ENCODE data around the gene CCS. TPM values are rescaled to one million over a fixed set of nuclear protein-coding genes. Genes with fewer than 3 reads are reported as not detected.
"Not testable (repeated sequence)": the region's sequence is repeated elsewhere in the genome, so short reads cannot be mapped to it uniquely, and the experiment has no call there.

The CCS gene
- total and polyA plus RNA-seq, 8 donors = 16.9 to 125 (median 20.8) TPM

DNA sequence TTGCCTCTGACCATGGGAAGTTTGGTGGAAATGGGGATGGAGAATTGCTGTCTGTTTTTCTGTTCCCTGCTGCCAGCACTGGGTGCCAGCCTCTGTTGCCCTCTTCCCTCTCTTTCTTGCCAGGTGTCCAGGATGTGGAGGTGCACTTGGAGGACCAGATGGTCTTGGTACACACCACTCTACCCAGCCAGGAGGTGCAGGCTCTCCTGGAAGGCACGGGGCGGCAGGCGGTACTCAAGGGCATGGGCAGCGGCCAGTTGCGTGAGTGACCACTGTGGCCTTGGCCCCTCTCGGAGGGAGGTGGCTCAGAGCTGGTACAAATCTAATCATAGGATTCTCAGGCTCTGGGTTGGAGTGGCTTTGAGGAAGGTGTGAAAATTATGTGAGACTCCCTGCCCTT, 6.0 kb downstream of the CCS start:
- Histone ChIP-seq H3K9me3 (no peaks in the 10 kb centered on the region), H3K27ac (no peak overlapping the region), H3K27me3 (no peaks in the 10 kb centered on the region), H3K4me1 (peaks cover 0 to 6% (median 0%) of the 10 kb centered on the region in 3 donors), H3K4me3 (no peak overlapping the region), H3K36me3 (peaks cover 0 to 14% (median 0%) of the 10 kb centered on the region in 3 donors)
- WGBS, 2 donors = 83 to 89% methylated on average over 6 of the region's 6 CpGs
- intact Hi-C loops (cut with DNase I) = no loop called here
- DNase-seq (peak in 1 of 6 donors; percentile 34), FAIRE-seq (no peak), ATAC-seq (no peak)
- TF ChIP-seq, protein P1, sequence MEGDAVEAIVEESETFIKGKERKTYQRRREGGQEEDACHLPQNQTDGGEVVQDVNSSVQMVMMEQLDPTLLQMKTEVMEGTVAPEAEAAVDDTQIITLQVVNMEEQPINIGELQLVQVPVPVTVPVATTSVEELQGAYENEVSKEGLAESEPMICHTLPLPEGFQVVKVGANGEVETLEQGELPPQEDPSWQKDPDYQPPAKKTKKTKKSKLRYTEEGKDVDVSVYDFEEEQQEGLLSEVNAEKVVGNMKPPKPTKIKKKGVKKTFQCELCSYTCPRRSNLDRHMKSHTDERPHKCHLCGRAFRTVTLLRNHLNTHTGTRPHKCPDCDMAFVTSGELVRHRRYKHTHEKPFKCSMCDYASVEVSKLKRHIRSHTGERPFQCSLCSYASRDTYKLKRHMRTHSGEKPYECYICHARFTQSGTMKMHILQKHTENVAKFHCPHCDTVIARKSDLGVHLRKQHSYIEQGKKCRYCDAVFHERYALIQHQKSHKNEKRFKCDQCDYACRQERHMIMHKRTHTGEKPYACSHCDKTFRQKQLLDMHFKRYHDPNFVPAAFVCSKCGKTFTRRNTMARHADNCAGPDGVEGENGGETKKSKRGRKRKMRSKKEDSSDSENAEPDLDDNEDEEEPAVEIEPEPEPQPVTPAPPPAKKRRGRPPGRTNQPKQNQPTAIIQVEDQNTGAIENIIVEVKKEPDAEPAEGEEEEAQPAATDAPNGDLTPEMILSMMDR (IDR thresholded peaks at IDR 0.05) = no peak

DNA sequence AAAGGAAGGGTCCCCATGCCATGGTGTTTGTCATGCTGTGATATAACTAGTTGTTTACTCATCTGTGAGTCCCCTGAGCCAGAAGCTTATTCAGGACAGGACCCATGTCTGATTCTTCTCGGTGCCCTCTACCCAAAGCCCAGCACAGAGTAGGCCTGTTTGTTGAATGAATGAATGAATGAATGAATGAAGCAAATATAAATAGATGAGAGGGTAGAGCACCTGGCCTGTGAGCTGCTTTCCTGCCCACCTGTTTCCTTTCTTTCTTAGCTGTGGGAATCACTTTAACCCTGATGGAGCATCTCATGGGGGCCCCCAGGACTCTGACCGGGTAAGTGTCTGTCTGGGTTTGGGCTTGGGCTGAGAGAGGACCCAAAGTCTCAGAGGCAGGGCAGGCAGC, 7.2 kb downstream of the CCS start:
- H3K36me3 ChIP-seq = peaks cover 0 to 15% (median 0%) of the 10 kb centered on the region in 3 donors
- WGBS, 2 donors = 79 to 88% methylated on average over 2 of the region's 2 CpGs
- peaks cover 0 to 3% (median 0%) of the 10 kb centered on the region in 3 donors for H3K4me1 ChIP-seq
- no peak overlapping the region for H3K4me3 ChIP-seq
- H3K9me3 ChIP-seq = no peaks in the 10 kb centered on the region
- no peak for FAIRE-seq
- H3K27me3 ChIP-seq = no peaks in the 10 kb centered on the region
- intact Hi-C loops (cut with DNase I) = no loop called here
- no peak for ATAC-seq
- TF ChIP-seq, protein P1 (IDR thresholded peaks at IDR 0.05) = no peak
- peak in 1 of 6 donors; percentile 11 for DNase-seq
- H3K27ac ChIP-seq = no peak overlapping the region

DNA sequence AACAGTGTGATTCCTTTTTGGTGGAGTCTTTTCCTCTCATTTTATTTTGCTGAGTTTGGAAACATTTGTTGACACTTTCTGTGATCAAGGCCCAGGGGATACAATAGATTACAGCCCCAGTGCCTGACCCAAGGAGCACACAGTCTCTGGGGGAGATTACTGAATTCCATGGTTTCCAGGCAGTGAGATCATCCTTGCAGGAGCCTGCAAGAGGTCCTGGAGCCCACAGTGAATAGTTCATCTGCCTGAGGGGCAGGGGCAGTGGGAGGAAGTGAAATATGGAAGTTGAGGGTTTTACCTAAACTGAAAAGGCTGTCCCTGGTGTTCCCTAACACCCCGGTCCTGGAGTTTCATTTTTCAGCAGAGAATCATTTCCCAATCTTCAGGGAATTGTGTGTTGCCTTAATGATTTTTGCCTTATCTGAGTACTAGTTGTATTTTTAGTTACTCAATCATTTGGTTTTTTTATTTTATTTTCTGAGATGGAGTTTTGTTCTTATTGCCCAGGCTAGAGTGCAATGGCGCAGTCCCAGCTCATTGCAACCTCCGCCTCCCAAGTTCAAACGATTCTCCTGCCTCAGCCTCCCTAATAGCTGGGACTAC, 7.7 kb downstream of the CCS start:
- TF ChIP-seq, protein P1 (IDR thresholded peaks at IDR 0.05) = no peak
- no peak for DNase-seq
- ATAC-seq = no peak

DNA sequence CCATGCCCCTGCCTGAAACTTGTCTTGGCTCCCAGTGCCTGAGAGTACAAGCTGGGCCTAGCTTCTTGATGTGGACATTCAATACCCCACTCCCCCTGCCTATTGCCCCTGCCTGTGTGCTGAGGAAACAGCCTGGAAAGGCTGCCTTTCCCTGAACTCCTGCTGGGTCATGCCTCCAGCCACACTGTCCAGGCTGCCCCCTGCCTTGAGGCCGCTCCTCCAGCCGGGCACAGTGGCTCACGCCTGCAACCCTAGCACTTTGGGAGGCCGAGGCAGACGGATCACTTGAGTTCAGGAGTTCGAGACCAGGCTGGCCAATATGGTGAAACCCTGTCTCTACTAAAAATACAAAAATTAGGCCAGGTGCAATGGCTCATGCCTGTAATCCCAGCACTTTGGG, 10.1 kb downstream of the CCS start:
- whole genome bisulfite sequencing, 2 donors = 92% methylated on average over 6 of the region's 6 CpGs
- DNase-seq (peak in 1 of 6 donors; percentile 26), ATAC-seq (no peak), FAIRE-seq (no peak)
- no peaks in the 10 kb centered on the region for H3K9me3 ChIP-seq
- H3K4me3 ChIP-seq = no peak overlapping the region
- TF ChIP-seq, protein P1 (IDR thresholded peaks at IDR 0.05) = no peak
- peaks cover 0 to 21% (median 5%) of the 10 kb centered on the region in 3 donors for H3K36me3 ChIP-seq
- no peaks in the 10 kb centered on the region for H3K27me3 ChIP-seq
- intact Hi-C loops (cut with DNase I) = no loop called here
- no peak overlapping the region for H3K27ac ChIP-seq
- H3K4me1 ChIP-seq = peaks cover 4 to 13% (median 12%) of the 10 kb centered on the region in 3 donors

More for the DNA sequence above, 7.7 kb downstream of the CCS start:
- no peak overlapping the region for H3K27ac ChIP-seq
- peaks cover 0 to 20% (median 3%) of the 10 kb centered on the region in 3 donors for H3K36me3 ChIP-seq
- FAIRE-seq = no peak
- no peaks in the 10 kb centered on the region for H3K4me1 ChIP-seq
- intact Hi-C loops (cut with DNase I) = no loop called here
- H3K4me3 ChIP-seq = no peak overlapping the region
- WGBS, 2 donors = 93 to 97% methylated on average over 4 of the region's 4 CpGs
- H3K9me3 ChIP-seq = no peaks in the 10 kb centered on the region
- no peaks in the 10 kb centered on the region for H3K27me3 ChIP-seq

DNA sequence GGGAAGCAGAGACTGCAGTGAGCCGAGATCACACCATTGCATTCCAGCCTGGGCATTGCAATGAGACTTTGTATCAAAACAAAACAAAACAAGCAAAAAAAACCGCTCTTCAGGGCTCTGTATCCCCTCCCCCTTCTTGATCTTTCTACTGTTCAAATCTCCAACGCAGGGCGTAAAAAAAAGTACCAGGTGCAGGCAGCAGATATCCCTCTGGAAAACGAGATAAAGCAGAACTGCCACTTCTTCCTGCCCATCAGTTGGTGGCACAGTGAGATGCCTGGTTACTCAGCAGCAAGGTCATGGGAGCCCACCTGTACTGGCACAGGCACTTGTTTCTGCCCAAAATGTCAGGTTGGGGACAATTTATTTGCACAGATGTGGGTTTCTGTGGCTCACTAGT, 11.2 kb downstream of the CCS start:
- intact Hi-C loops (cut with DNase I) = no loop called here

DNA sequence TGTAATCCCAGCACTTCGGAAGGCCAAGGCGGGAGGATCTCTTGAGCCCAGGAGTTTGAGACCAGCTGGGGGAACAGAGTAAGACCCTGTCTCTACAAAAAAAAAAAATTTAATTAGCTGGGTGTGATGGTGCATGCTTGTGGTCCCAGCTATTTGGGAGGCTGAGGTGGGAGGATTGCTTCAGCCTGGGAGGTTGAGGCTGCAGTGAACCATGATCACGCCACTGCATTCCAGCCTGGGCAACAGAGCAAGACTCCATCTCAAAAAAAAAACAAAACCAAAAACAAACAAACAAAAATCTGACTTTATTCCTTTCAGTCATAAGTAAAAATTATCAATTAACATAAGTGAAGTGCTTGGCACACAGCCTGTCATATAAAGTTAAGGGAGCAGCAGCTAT, 13.6 kb downstream of the CCS start:
- H3K27ac ChIP-seq = peak overlapping the region in 3 of 4 donors; percentile 28 to 68 (median 62)
- H3K36me3 ChIP-seq; H3K4me3 ChIP-seq; ATAC-seq; H3K9me3 ChIP-seq; intact Hi-C loops (cut with DNase I); DNase-seq; H3K27me3 ChIP-seq; FAIRE-seq: not testable (repeated sequence)
- peaks cover 4 to 13% (median 12%) of the 10 kb centered on the region in 3 donors for H3K4me1 ChIP-seq
- WGBS, 2 donors = 97 to 98% methylated on average over 3 of the region's 3 CpGs

More for the DNA sequence above, 11.2 kb downstream of the CCS start:
- Histone ChIP-seq H3K36me3 (peaks cover 0 to 21% (median 5%) of the 10 kb centered on the region in 3 donors), H3K27ac (no peak overlapping the region), H3K27me3 (no peaks in the 10 kb centered on the region), H3K4me1 (peaks cover 4 to 13% (median 12%) of the 10 kb centered on the region in 3 donors), H3K4me3 (no peak overlapping the region), H3K9me3 (no peaks in the 10 kb centered on the region)
- TF ChIP-seq, protein P1 (IDR thresholded peaks at IDR 0.05) = no peak
- WGBS, 2 donors = 67 to 74% methylated on average over 5 of the region's 5 CpGs
- FAIRE-seq (no peak), DNase-seq (no peak), ATAC-seq (no peak)
